Central memory CD8-positive, alpha-beta T cell (primary cell): Measurements from ENCODE around the gene SORCS2.

ENCODE experiments used
- ATAC-seq: fragments of 150-1000 bp; cut with Tn5 transposase; replicated peaks from 2 replicates; pipeline ENCODE4 v1.10.0; 2022; ENCODE audit warnings: mild to moderate bottlenecking, moderate FRiP score, moderate number of reproducible peaks; ENCODE audit not compliant: poor library complexity, severe bottlenecking; ENCODE audit errors: extremely low read depth
- DNase-seq, 2 donors: peaks; one replicate each; pipeline ENCODE4 v3.0.0; 2021; ENCODE audit warnings: low spot score in 2 of 2
- H3K27ac Mint-ChIP-seq: one replicate; pipeline ENCODE4 v1.8.0; 2022; ENCODE audit warnings: low read depth, mild to moderate bottlenecking, moderate library complexity, mixed read lengths
- H3K27me3 Mint-ChIP-seq: one replicate; pipeline ENCODE4 v1.8.0; 2022; ENCODE audit warnings: mixed read lengths
- H3K36me3 Mint-ChIP-seq: one replicate; pipeline ENCODE4 v1.8.0; 2022; ENCODE audit warnings: mild to moderate bottlenecking, moderate library complexity, mixed read lengths; ENCODE audit not compliant: insufficient read depth
- H3K4me1 Mint-ChIP-seq: one replicate; pipeline ENCODE4 v1.8.0; 2022; ENCODE audit warnings: mixed read lengths
- H3K4me3 Mint-ChIP-seq: one replicate; pipeline ENCODE4 v1.8.0; 2022; ENCODE audit warnings: mild to moderate bottlenecking, moderate library complexity, mixed read lengths
- H3K9me3 Mint-ChIP-seq: one replicate; pipeline ENCODE4 v1.8.0; 2022; ENCODE audit warnings: mixed read lengths

Gene SORCS2

DNA sequence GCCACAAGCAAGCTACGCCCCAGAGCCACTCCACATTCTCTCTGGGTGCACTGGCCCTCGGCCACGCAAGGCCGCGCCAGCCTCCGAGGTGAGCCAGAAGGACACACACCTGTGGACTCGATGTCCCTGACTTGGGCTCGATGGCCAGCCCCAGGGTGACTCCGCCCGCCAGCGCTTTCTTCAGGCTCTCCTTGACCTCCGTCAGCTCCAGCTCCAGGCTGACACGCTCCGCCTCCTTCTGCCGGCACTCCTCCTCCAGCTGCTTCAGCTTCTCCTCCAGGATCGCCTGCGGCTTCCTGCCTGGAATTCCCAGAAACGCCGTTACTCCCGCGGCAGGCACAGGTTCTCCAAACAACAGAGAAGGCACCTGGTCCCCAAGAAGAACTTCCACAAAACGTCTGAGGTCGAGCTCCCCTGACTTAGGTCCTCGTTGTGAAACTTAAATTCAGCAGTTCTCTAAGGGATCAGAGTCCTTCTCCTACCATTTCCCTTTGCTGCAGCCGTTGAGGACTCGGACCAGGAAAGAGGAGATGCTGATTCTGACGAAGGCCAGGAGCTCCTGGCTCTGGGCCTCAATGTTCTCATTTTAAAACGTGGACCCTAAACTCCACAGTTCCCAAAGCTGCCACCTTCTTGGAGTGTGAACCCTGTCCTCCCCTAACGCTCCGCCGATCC, 580.5 kb downstream of the SORCS2 start:
- H3K27ac Mint-ChIP-seq, result peak overlapping the region; percentile 38

DNA sequence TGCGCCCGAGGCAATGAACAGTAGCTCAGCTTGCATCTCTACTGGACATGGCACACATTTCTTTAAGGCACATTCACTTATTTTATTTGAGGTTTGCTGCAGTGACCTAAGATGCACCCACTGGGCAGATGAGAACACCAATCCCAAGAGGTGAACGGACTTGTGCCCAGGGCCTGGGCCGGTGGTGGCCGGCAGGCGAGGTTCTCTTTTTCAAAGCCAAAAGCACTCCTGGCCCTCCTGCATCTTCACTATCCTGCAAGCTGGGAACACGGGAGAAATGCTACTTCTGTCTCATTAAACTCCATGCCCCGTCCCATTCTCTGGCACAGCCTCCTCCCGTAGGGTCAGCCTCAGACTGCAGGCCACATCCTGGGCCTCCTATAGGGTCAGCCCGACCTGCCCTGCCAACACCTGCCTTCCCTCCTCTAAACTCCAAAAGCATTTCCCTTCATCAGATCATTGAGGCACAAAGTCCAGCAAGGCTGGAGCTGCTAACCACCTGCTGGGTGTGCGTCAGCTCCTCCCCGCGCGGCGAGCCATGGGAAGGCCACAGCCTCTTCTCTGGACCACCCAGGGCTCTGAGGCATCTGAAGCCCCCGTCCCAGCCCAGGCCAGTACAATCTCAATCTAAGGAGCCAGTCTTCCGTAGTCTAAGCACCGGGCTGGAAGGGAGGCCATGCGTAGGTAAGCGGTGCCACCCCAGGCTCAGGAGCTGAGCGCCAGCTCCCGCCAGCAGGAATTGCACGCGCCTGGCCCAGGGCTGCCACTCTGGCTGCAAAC, 581.3 kb downstream of the SORCS2 start:
- Mint-ChIP-seq H3K36me3 (peaks cover 22% of the 10 kb centered on the region), H3K27ac (no peak overlapping the region), H3K4me3 (no peak overlapping the region), H3K27me3 (no peaks in the 10 kb centered on the region), H3K4me1 (peaks cover 24% of the 10 kb centered on the region), H3K9me3 (no peaks in the 10 kb centered on the region)
- ATAC-seq, result no peak
- DNase-seq, result no peak

More for the DNA sequence above, 580.5 kb downstream of the SORCS2 start:
- H3K4me3 Mint-ChIP-seq, result no peak overlapping the region
- no peaks in the 10 kb centered on the region for H3K27me3 Mint-ChIP-seq
- DNase-seq, result no peak
- no peak for ATAC-seq
- H3K36me3 Mint-ChIP-seq, result peaks cover 20% of the 10 kb centered on the region
- H3K9me3 Mint-ChIP-seq, result no peaks in the 10 kb centered on the region
- peaks cover 24% of the 10 kb centered on the region for H3K4me1 Mint-ChIP-seq

DNA sequence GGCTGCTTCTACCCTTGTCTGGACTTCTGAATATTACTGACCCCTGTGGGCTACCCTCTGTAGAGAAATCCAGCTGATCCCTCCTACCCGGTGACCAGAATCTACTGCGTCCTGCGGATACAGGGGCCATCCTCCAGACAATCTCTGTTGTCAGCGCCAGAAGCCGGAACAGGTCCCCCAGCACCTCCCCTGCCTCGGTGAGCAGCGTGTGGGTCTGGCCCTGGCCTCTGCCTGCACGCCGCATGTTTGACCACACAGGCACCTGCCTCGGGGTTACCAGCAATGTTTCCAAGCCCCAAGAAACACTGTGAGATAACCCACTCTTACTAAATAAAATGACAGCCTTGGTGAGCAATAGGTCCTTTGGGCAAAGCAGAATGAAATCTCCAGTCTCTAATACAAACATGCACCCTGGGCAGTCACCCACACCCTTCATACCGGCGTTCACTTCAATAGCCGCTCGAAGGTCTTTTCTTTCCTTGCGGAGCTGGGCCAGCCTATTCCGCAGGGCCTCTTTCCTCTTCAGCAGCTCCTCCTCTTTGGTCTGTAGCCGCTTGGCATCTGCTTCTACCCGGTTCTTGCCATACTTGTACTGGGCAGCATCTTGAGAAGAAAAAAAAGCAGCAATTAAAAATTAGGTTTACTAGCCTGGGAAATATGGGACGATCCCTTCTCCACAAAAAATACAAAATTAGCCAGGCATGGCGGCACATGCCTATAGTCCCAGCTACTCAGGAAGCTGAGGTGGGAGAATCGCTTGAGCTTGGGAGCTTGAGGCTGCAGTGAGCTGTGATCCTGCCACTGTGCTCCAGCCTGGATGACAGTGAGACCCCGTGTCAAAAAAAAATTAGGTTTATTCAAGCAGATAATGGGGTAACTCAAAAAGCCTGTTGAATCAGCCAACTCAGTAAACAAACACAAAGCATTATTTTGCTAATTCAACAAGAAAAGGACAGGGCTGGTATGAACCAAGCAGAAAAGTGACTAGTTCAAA, 582.3 kb downstream of the SORCS2 start:
- Mint-ChIP-seq H3K4me3 (no peak overlapping the region), H3K9me3 (no peaks in the 10 kb centered on the region), H3K36me3 (peaks cover 19% of the 10 kb centered on the region), H3K27me3 (no peaks in the 10 kb centered on the region), H3K27ac (peak overlapping the region; percentile 12), H3K4me1 (peaks cover 26% of the 10 kb centered on the region)
- no peak for ATAC-seq
- no peak for DNase-seq

- ATAC-seq (no peak), DNase-seq (no peak)
- H3K9me3 Mint-ChIP-seq, result no peaks in the 10 kb centered on the region
- no peaks in the 10 kb centered on the region for H3K27me3 Mint-ChIP-seq
- peaks cover 18% of the 10 kb centered on the region for H3K36me3 Mint-ChIP-seq
- peaks cover 22% of the 10 kb centered on the region for H3K4me1 Mint-ChIP-seq
- H3K27ac Mint-ChIP-seq, result no peak overlapping the region
- no peak overlapping the region for H3K4me3 Mint-ChIP-seq
These were observed 583.1 kb downstream of the SORCS2 start for GRCh38 chr4:7775396-7775795.

- Mint-ChIP-seq H3K9me3 (no peaks in the 10 kb centered on the region), H3K27ac (no peak overlapping the region), H3K4me3 (no peak overlapping the region), H3K4me1 (peaks cover 22% of the 10 kb centered on the region), H3K36me3 (peaks cover 18% of the 10 kb centered on the region), H3K27me3 (no peaks in the 10 kb centered on the region)
- DNase-seq (no peak), ATAC-seq (no peak)
These were observed 584.8 kb downstream of the SORCS2 start for GRCh38 chr4:7777017-7777710.

DNA sequence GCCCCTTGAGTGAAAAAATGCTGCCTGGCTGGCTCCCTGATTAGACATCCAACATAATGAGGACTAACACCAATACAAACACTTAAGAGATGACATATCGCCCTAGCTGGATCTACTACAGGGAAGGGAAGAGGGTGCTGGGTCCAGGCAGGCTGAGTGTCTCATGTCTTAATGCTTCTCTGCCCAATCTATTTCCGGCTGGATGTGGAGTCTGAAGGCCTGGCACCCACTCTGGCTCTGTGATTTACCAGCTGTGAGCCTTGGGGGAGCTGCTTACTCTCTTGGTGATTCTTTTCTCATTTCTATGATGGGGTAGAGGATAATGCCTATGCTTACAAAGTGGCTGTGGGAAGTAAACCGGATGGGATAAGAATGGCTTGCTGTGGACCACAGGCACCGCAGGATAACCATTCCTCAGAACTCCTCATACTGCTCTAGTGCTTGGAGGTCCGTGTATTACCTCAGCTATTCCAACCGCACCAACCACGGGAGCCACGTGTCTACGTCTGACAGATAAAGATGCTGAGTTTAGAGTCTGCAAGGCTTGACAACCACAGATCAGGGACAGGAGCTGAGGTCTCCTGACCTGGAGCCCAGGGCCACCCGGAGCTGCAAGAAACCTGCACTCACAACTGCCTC, 585.7 kb downstream of the SORCS2 start:
- no peak for DNase-seq
- H3K4me3 Mint-ChIP-seq, result no peak overlapping the region
- no peak for ATAC-seq
- no peaks in the 10 kb centered on the region for H3K9me3 Mint-ChIP-seq
- no peak overlapping the region for H3K27ac Mint-ChIP-seq
- H3K4me1 Mint-ChIP-seq, result peaks cover 24% of the 10 kb centered on the region
- H3K27me3 Mint-ChIP-seq, result no peaks in the 10 kb centered on the region
- H3K36me3 Mint-ChIP-seq, result peaks cover 16% of the 10 kb centered on the region

- H3K4me1 Mint-ChIP-seq, result peaks cover 30% of the 10 kb centered on the region
- ATAC-seq, result no peak
- peaks cover 16% of the 10 kb centered on the region for H3K36me3 Mint-ChIP-seq
- no peaks in the 10 kb centered on the region for H3K27me3 Mint-ChIP-seq
- no peak overlapping the region for H3K4me3 Mint-ChIP-seq
- H3K27ac Mint-ChIP-seq, result no peak overlapping the region
- DNase-seq, result no peak
- H3K9me3 Mint-ChIP-seq, result no peaks in the 10 kb centered on the region
These were observed 586.4 kb downstream of the SORCS2 start for GRCh38 chr4:7778510-7779431.

GRCh38 chr4:7779432-7779768, 587.1 kb downstream of the SORCS2 start:
- Mint-ChIP-seq H3K9me3 (no peaks in the 10 kb centered on the region), H3K27me3 (no peaks in the 10 kb centered on the region), H3K4me3 (no peak overlapping the region), H3K27ac (no peak overlapping the region), H3K4me1 (peaks cover 31% of the 10 kb centered on the region), H3K36me3 (peaks cover 13% of the 10 kb centered on the region)
- ATAC-seq (no peak), DNase-seq (no peak)

DNA sequence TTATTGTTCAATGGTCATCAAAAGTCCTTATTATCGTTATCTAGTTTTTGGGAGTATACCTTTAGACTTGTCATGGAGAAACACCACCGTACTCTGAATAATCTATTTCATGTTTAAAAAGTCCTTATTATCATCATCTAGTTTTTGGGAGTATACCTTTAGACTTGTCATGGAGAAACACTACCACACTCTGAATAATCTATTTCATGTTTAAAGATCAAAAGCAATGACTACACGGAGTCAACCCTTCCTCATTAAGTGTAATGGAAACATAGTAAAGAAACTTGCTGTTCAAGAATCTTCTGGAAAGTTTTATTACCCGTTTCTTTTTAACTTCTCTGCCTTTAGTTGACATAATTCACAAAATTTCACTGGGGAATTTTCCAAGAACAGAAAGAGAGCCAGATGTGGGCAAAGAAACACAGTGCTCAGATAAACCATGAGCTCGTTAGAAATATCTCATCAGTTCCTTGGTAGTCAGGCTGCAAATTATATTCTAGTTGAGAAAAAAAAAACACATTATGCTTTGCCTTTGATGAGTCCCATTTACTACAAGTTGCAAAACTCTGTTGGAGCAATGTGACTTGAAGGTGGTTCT, 588.5 kb downstream of the SORCS2 start:
- Mint-ChIP-seq H3K27ac (peak overlapping the region; percentile 32), H3K4me3 (no peak overlapping the region), H3K4me1 (peaks cover 37% of the 10 kb centered on the region), H3K36me3 (peaks cover 14% of the 10 kb centered on the region), H3K27me3 (no peaks in the 10 kb centered on the region), H3K9me3 (no peaks in the 10 kb centered on the region)
- DNase-seq (no peak), ATAC-seq (no peak)

DNA sequence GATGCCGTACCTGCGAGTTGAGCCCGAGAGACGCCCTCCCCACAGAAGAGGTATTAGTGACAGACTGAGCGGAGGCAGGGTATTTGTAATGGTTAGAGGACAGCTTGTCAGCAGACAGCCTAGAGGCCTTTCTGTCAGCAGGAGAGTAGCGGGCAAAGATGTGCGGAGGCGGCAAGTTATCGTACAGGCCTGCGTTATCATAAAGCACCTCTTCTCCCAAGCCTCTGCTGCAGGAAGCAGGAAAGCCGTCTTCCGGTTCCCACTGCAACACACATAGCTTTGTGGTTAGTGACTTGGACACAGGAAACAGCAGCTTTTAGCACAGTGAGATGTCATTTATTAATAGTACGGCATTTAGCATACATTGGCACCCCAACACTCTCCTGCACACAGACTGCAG, 589.0 kb downstream of the SORCS2 start:
- ATAC-seq, result no peak

GRCh38 chr4:7781993-7782392, 589.7 kb downstream of the SORCS2 start:
- DNase-seq (no peak), ATAC-seq (no peak)
- H3K9me3 Mint-ChIP-seq, result no peaks in the 10 kb centered on the region
- H3K4me3 Mint-ChIP-seq, result no peak overlapping the region
- H3K27me3 Mint-ChIP-seq, result no peaks in the 10 kb centered on the region
- peaks cover 37% of the 10 kb centered on the region for H3K4me1 Mint-ChIP-seq
- H3K36me3 Mint-ChIP-seq, result peaks cover 16% of the 10 kb centered on the region
- peak overlapping the region; percentile 59 for H3K27ac Mint-ChIP-seq

More for the DNA sequence above, 589.0 kb downstream of the SORCS2 start:
- Mint-ChIP-seq H3K36me3 (peaks cover 16% of the 10 kb centered on the region), H3K4me1 (peaks cover 37% of the 10 kb centered on the region), H3K9me3 (no peaks in the 10 kb centered on the region), H3K27me3 (no peaks in the 10 kb centered on the region), H3K4me3 (peak overlapping the region; percentile 20), H3K27ac (no peak overlapping the region)
- no peak for DNase-seq
